HepG2 (cell line): ENCODE measurements around the gene CPNE4. TPM values are rescaled to one million over a fixed set of nuclear protein-coding genes. Genes with fewer than 3 reads are reported as not detected.

Experiments used
- ATAC-seq: fragments of 200-7000 bp; cut with Tn5 transposase; 3 replicates; pipeline ENCODE4 v1.9.1; 2020; ENCODE audit warnings: mild to moderate bottlenecking, moderate library complexity
- BruUV-seq: library from RNA; stranded (reverse); fragments of 400-500 nt; replicated peaks from 2 replicates; lab custom pipeline; 2021; lab: Mats Ljungman, UMichigan
- CTCF ChIA-PET: fragments of 300-600 bp; formaldehyde crosslinking; extraction: SDS; loops from one replicate; lab custom pipeline; 2021; ENCODE audit warnings: low total read pairs, inconsistent platforms, low intra/inter-chr PET ratio; lab: Yijun Ruan, JAX
- POLR2A ChIA-PET: fragments of 350-600 bp; sonication (Branson Sonifier 250); formaldehyde crosslinking; loops from one replicate; lab custom pipeline; 2020; ENCODE audit warnings: antibody characterized with exemption, inconsistent platforms; lab: Yijun Ruan, JAX
- DNase-seq: peaks from one replicate; pipeline ENCODE4 v3.0.0-alpha.2; 2015; ENCODE audit warnings: low spot score
- FAIRE-seq: peaks from 3 replicates; lab custom pipeline; 2011; peaks lifted over from hg19 to GRCh38; lab: Jason Lieb, UNC
- H2AFZ ChIP-seq: one replicate; pipeline ENCODE4 v1.6.1; 2011; ENCODE audit warnings: low read length, inconsistent platforms
- H3K27ac ChIP-seq: fragments of 300-600 bp; 3 replicates; pipeline ENCODE4 v1.8.0; 2011; ENCODE audit warnings: mixed run types, mild to moderate bottlenecking, mixed read lengths, low read length, inconsistent platforms; ENCODE audit not compliant: insufficient read depth; ENCODE audit errors: extremely low read length
- H3K27me3 ChIP-seq, 2 experiments: fragments of 200-600 bp in 1 of 2; 2 replicates in 1 of 2; 3 replicates in 1 of 2; pipeline versions ENCODE4 v1.6.0 to v1.8.0; 2011; ENCODE audit warnings: low read length in 2 of 2, mild to moderate bottlenecking in 2 of 2, moderate library complexity in 2 of 2, inconsistent platforms in 1 of 2; ENCODE audit not compliant: insufficient read depth in 2 of 2, control insufficient read depth in 1 of 2
- H3K36me3 ChIP-seq, 2 experiments: fragments of 200-600 bp in 1 of 2; replicated peaks in 1 of 2; 2 replicates in 1 of 2; 3 replicates in 1 of 2; pipeline versions ENCODE4 v1.5.1 to v1.8.0; 2011; ENCODE audit warnings: low read length in 2 of 2, inconsistent platforms in 1 of 2; ENCODE audit not compliant: insufficient read depth in 2 of 2, control insufficient read depth in 1 of 2
- H3K4me1 ChIP-seq: 2 replicates; pipeline ENCODE4 v1.5.1; 2012; ENCODE audit warnings: low read length, inconsistent platforms; ENCODE audit not compliant: insufficient read depth
- H3K4me2 ChIP-seq: 2 replicates; pipeline ENCODE4 v1.6.0; 2011; ENCODE audit warnings: low read depth, low read length, inconsistent platforms
- H3K4me3 ChIP-seq, 3 experiments: fragments of 200-600 bp in 1 of 3; sonication (generic), shearing (Covaris generic) in 1 of 3; replicated peaks in 1 of 3; 2 replicates each; pipeline ENCODE4 v1.5.1; 2011 to 2016; ENCODE audit warnings: low read length in 3 of 3, inconsistent platforms in 2 of 3, low read depth in 2 of 3, mild to moderate bottlenecking in 2 of 3, control low read depth in 1 of 3, mixed read lengths in 1 of 3; ENCODE audit not compliant: insufficient read depth in 1 of 3
- H3K79me2 ChIP-seq: one replicate; pipeline ENCODE4 v1.6.1; 2011; ENCODE audit warnings: low read length, inconsistent platforms; ENCODE audit not compliant: insufficient read depth
- H3K9ac ChIP-seq: 2 replicates; pipeline ENCODE4 v1.6.0; 2011; ENCODE audit warnings: mild to moderate bottlenecking, low read depth, low read length, inconsistent platforms; ENCODE audit not compliant: insufficient read depth
- H3K9me3 ChIP-seq: 2 replicates; pipeline ENCODE4 v1.5.1; 2012; ENCODE audit warnings: mild to moderate bottlenecking, low read length
- H4K20me1 ChIP-seq: 2 replicates; pipeline ENCODE4 v1.6.0; 2011; ENCODE audit warnings: inconsistent platforms, mild to moderate bottlenecking, low read length, moderate library complexity; ENCODE audit not compliant: insufficient read depth
- ATRX ChIP-seq: sonication (generic); formaldehyde crosslinking; IDR thresholded peaks from 2 replicates; pipeline ENCODE4 v1.4.0; 2020; ENCODE audit warnings: missing genetic modification reagents, borderline replicate concordance
- CBX5 ChIP-seq: sonication (generic); formaldehyde crosslinking; IDR thresholded peaks from 2 replicates; pipeline ENCODE4 v1.4.0; 2020; ENCODE audit warnings: missing genetic modification reagents, borderline replicate concordance
- CREB3 ChIP-seq: sonication (generic); formaldehyde crosslinking; IDR thresholded peaks from 2 replicates; pipeline ENCODE4 v1.5.0; 2020; ENCODE audit warnings: missing genetic modification reagents
- FOXC1 ChIP-seq: sonication (generic); formaldehyde crosslinking; IDR thresholded peaks from 2 replicates; pipeline ENCODE4 v1.8.0; 2022; ENCODE audit warnings: mild to moderate bottlenecking, missing genetic modification reagents, borderline replicate concordance
- MAFG ChIP-seq: sonication (generic); formaldehyde crosslinking; IDR thresholded peaks from 2 replicates; pipeline ENCODE4 v1.5.1; 2020; ENCODE audit warnings: mild to moderate bottlenecking, missing genetic modification reagents
- NR2C2 ChIP-seq: sonication (generic); formaldehyde crosslinking; IDR thresholded peaks from 2 replicates; pipeline ENCODE4 v1.4.0; 2020; ENCODE audit warnings: missing genetic modification reagents, mild to moderate bottlenecking, moderate library complexity, borderline replicate concordance
- RFXANK ChIP-seq: IDR thresholded peaks from 2 replicates; pipeline ENCODE4 v1.6.1; 2016
- RORA ChIP-seq: sonication (generic); formaldehyde crosslinking; IDR thresholded peaks from 2 replicates; pipeline ENCODE4 v1.5.0; 2020; ENCODE audit warnings: mild to moderate bottlenecking, missing genetic modification reagents, moderate library complexity
- SRSF1 ChIP-seq: fragments of 200-400 bp; formaldehyde crosslinking; optimal IDR thresholded peaks from 2 replicates; pipeline ENCODE3; 2017; ENCODE audit warnings: mild to moderate bottlenecking, low read depth, low read length, moderate library complexity
- TCF7 ChIP-seq: sonication (generic); IDR thresholded peaks from 2 replicates; pipeline ENCODE4 v1.6.1; 2016; ENCODE audit warnings: antibody characterized with exemption, low read depth
- THAP8 ChIP-seq: sonication (generic); formaldehyde crosslinking; IDR thresholded peaks from 2 replicates; pipeline ENCODE4 v1.5.1; 2020; ENCODE audit warnings: missing genetic modification reagents, mild to moderate bottlenecking, borderline replicate concordance
- ZBTB1 ChIP-seq: sonication (generic); formaldehyde crosslinking; IDR thresholded peaks from 2 replicates; pipeline ENCODE4 v1.4.0; 2020; ENCODE audit warnings: missing genetic modification reagents, borderline replicate concordance
- ZBTB38 ChIP-seq: sonication (generic); formaldehyde crosslinking; IDR thresholded peaks from 2 replicates; pipeline ENCODE4 v1.5.1; 2020; ENCODE audit warnings: mild to moderate bottlenecking, missing genetic modification reagents
- ZKSCAN1 ChIP-seq: fragments of 150-350 bp; IDR thresholded peaks from 2 replicates; pipeline ENCODE4 v1.6.1; 2014; ENCODE audit warnings: low read length
- ZNF138 ChIP-seq: sonication (generic); formaldehyde crosslinking; IDR thresholded peaks from 2 replicates; pipeline ENCODE4 v1.5.0; 2020; ENCODE audit warnings: mild to moderate bottlenecking, low read depth, missing genetic modification reagents
- WGBS: methylation state at CpG from one replicate; pipeline ENCODE4 v1.1.6; 2017; ENCODE audit warnings: low lambda C conversion rate; 5-methylcytosine and 5-hydroxymethylcytosine counted together
- in situ Hi-C: cut with HindIII; loops from 2 replicates; pipeline ENCODE4 v1.10.0; 2017; ENCODE audit warnings: low pct_unique_long_range_greater_than_20kb; ENCODE audit not compliant: extremely low pct_ligation_motif_present
- intact Hi-C: fragments of 100-400 bp; cut with micrococcal nuclease; formaldehyde crosslinking; loops from one replicate; pipeline ENCODE4 v1.10.0; 2022; ENCODE audit not compliant: unreplicated experiment
- polyA plus RNA-seq, 8 experiments: library from polyadenylated mRNA; depleted of rRNA in 3 of 8; stranded (reverse) in 7 of 8; unstranded in 1 of 8; fragments of >200 nt; fragmentation: Illumina TruSeq in 4 of 8; extraction: Trizol in 4 of 8; gene quantifications; 2 replicates each; pipeline versions ENCODE4 v1.2.1 to v1.2.3, GENCODE V29; 2011 to 2016; ENCODE audit warnings: low read depth in 4 of 8, missing spikeins in 1 of 8, mixed read lengths in 1 of 8; ENCODE audit not compliant: insufficient read depth in 1 of 8
- total RNA-seq, 5 experiments: library from RNA; depleted of rRNA; stranded (reverse); fragments of >200 nt; fragmentation: Illumina TruSeq; extraction: Trizol; gene quantifications; 2 replicates each; pipeline ENCODE4 v1.2.3, GENCODE V29; 2016; ENCODE audit warnings: low read depth in 1 of 5
- TF ChIP-seq, protein P1 (sequence below): IDR thresholded peaks from 2 replicates; pipeline ENCODE4 v1.6.1; 2016; ENCODE audit warnings: control low read depth

The CPNE4 gene
- total and polyA plus RNA-seq, 2 of the 13 experiments (the other 11 are each of a cell fraction or from before 2014, with no cell fraction given) = not detected

DNA sequence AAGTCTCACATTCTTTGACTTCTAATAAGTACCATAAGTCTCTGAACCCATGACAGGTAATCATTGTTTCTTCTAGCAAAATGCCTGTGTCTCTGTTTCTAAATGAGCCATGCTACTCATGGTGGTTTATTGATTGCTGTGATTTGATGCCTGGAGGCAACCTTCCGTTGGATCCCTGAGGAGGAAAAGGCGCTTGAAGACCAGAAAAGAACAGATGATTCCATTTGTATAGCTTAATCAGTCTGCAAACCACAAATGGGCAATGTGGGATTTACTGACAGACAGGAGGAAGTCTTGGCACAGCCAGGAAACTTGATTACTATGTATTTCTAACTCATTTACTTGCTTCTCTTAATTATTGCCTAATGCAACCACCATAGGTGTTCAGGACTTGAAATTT is 428.9 kb downstream of the CPNE4 start:
- CTCF ChIA-PET = no interaction called here
- no peak for TF ChIP-seq MAFG (CRISPR knock-in tag)
- no peak for TF ChIP-seq SRSF1
- TF ChIP-seq, protein P1, sequence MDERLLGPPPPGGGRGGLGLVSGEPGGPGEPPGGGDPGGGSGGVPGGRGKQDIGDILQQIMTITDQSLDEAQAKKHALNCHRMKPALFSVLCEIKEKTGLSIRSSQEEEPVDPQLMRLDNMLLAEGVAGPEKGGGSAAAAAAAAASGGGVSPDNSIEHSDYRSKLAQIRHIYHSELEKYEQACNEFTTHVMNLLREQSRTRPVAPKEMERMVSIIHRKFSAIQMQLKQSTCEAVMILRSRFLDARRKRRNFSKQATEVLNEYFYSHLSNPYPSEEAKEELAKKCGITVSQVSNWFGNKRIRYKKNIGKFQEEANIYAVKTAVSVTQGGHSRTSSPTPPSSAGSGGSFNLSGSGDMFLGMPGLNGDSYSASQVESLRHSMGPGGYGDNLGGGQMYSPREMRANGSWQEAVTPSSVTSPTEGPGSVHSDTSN = no peak
- no peak for TF ChIP-seq NR2C2 (CRISPR knock-in tag)
- no peak for TF ChIP-seq ATRX (CRISPR knock-in tag)
- TF ChIP-seq ZBTB1 (CRISPR knock-in tag) = no peak
- Histone ChIP-seq H3K4me2 (no peak overlapping the region), H2AFZ (no peak overlapping the region), H3K9ac (no peak overlapping the region), H3K4me1 (no peaks in the 10 kb centered on the region), H3K79me2 (no peaks in the 10 kb centered on the region), H3K4me3 (no peak overlapping the region), H3K9me3 (no peaks in the 10 kb centered on the region), H4K20me1 (no peaks in the 10 kb centered on the region), H3K27me3 (no peaks in the 10 kb centered on the region), H3K36me3 (no peaks in the 10 kb centered on the region), H3K27ac (no peak overlapping the region)
- in situ Hi-C loops = no loop called here
- DNase-seq (no peak), ATAC-seq (no peak), FAIRE-seq (no peak)
- BruUV-seq = no TSS peak
- WGBS = 0% methylated on average over 2 of the region's 2 CpGs
- intact Hi-C loops = no loop called here
- POLR2A ChIA-PET = no interaction called here

DNA sequence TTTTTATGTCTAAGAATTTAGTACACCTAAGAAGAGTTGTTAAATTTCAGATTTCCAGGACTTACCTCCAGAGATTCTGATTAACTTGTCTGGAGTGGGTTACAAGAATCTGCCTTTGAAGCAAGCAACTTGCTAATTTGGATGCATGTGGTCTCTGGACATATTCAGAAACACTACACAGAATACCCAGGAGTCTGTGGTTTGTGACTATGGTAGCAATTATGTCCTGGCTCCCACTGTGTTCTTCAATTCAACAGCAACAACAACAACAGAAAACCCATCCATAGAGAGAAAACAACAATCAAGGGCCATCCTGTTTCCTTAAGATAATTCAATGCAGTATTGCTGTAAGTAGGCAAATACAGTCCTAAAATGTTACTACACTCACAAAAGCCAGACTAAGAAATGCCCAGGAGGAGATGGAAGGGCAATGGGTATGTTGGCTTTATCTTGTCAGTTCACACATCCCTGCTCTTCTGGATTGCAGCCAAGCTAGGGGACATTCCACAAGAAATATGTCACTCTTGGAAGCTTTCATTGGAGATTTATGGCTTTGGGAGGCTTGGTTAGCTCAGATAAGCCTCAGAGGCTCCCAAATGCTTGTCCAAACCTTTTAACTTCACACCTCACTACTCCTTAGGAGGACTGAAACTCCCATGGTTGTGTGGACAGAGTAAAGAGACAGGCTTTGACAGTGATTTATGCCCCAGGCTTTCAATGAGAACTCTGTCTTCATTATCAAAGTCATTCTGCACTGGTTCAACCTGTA is 432.6 kb downstream of the CPNE4 start:
- Histone ChIP-seq H3K9ac (no peak overlapping the region), H3K36me3 (no peaks in the 10 kb centered on the region), H3K9me3 (no peaks in the 10 kb centered on the region), H4K20me1 (no peaks in the 10 kb centered on the region), H2AFZ (no peak overlapping the region), H3K4me1 (peaks cover 8% of the 10 kb centered on the region; the same call in 1 of the 2 replicates), H3K4me2 (no peak overlapping the region), H3K27me3 (no peaks in the 10 kb centered on the region), H3K4me3 (no peak overlapping the region), H3K79me2 (no peaks in the 10 kb centered on the region), H3K27ac (no peak overlapping the region)
- ChIA-PET CTCF (no interaction called here), POLR2A (no interaction called here)
- in situ Hi-C loops = no loop called here
- no peak for ATAC-seq
- DNase-seq = no peak
- no peak for FAIRE-seq
- intact Hi-C loops = no loop called here
- no TSS peak for BruUV-seq
- no peak for TF ChIP-seq ZBTB38
- TF ChIP-seq ZNF138 (CRISPR knock-in tag) = no peak
- no peak for TF ChIP-seq CBX5
- no peak for TF ChIP-seq RORA (CRISPR knock-in tag)
- TF ChIP-seq RFXANK (CRISPR knock-in tag) = no peak
- no peak for TF ChIP-seq THAP8 (CRISPR knock-in tag)
- no peak for TF ChIP-seq TCF7
- no peak for TF ChIP-seq ZKSCAN1
- no peak for TF ChIP-seq FOXC1 (CRISPR knock-in tag)
- no peak for TF ChIP-seq CREB3
